HFF-Myc (cell line): ENCODE results near the gene KCNAB1.

Experiments
- DNase-seq: peaks from one replicate; pipeline ENCODE4 v3.0.0-alpha.2; 2011; ENCODE audit warnings: low read depth; ENCODE audit errors: extremely low read depth
- H3K4me3 ChIP-seq: replicated peaks from 2 replicates; pipeline ENCODE4 v1.5.1; 2011; ENCODE audit warnings: low read depth, mild to moderate bottlenecking, control low read depth, low read length
- TF ChIP-seq, protein P1 (sequence below): IDR thresholded peaks from 2 replicates; pipeline ENCODE4 v1.5.1; 2012; ENCODE audit warnings: mild to moderate bottlenecking, low read depth, low read length, control low read depth; ENCODE audit errors: missing control alignments

KCNAB1 gene

DNA sequence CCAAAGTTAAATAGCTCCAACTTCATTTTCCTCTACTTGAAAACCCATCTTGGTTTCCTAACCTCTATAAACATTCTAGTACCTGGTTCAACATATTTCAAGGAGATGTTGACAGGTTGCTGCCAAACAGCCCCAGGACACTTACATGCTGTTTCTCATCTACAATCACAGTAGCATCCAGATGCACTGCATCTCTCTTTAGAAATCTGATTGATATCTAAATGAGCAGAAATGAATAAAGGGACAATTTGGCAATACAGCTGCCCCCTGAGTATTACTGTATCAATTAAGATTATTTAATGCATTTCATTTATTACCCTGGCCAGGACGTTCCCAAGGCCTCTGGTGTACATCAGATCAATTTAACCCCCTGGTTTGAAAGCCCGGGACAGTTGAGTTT is 360.6 kb downstream of the KCNAB1 start:
- no peak for DNase-seq
- TF ChIP-seq, protein P1, sequence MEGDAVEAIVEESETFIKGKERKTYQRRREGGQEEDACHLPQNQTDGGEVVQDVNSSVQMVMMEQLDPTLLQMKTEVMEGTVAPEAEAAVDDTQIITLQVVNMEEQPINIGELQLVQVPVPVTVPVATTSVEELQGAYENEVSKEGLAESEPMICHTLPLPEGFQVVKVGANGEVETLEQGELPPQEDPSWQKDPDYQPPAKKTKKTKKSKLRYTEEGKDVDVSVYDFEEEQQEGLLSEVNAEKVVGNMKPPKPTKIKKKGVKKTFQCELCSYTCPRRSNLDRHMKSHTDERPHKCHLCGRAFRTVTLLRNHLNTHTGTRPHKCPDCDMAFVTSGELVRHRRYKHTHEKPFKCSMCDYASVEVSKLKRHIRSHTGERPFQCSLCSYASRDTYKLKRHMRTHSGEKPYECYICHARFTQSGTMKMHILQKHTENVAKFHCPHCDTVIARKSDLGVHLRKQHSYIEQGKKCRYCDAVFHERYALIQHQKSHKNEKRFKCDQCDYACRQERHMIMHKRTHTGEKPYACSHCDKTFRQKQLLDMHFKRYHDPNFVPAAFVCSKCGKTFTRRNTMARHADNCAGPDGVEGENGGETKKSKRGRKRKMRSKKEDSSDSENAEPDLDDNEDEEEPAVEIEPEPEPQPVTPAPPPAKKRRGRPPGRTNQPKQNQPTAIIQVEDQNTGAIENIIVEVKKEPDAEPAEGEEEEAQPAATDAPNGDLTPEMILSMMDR = no peak
- H3K4me3 ChIP-seq = no peak overlapping the region

DNA sequence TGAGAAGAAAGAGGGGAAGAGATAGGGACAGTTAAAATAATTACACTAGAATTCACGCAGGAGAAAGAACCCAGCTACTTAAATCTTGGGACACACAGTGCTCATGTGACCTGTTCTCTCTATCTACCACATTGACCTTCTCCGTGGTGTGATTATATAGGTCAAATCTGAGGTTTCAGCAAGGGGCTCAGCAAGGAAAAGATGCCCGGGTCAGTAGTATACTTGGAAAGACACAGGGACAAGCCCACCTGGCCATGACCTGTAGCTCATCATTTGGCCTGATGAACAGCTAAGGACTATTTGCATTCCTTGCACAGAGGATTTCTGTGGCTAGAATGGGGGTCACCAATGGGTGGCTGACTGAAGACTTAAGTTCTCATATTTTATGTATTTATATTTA is 362.6 kb downstream of the KCNAB1 start:
- no peak overlapping the region for H3K4me3 ChIP-seq
- TF ChIP-seq, protein P1 = no peak
- DNase-seq = no peak

DNA sequence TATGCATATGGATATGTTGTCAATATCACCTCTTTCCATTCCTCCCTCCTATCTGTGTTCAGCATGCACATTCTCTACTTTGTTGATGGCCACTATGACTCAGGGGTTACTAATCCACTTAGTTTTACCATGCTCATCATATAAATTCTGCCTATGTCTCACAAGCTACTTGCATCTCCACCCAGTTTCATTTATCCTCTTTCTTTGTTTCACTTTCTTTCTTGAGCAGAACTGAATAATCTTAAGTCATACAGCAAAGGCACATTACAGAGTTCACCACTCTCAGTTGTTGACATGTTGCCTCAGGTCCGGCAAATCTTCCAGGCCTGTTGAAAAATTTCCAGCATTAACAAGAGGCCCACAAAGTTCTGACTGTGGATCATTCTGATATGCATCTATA is 363.0 kb downstream of the KCNAB1 start:
- TF ChIP-seq, protein P1 = no peak
- peak; percentile 74 for DNase-seq
- H3K4me3 ChIP-seq = peak overlapping the region; percentile 1; the same call in 1 of the 2 replicates

DNA sequence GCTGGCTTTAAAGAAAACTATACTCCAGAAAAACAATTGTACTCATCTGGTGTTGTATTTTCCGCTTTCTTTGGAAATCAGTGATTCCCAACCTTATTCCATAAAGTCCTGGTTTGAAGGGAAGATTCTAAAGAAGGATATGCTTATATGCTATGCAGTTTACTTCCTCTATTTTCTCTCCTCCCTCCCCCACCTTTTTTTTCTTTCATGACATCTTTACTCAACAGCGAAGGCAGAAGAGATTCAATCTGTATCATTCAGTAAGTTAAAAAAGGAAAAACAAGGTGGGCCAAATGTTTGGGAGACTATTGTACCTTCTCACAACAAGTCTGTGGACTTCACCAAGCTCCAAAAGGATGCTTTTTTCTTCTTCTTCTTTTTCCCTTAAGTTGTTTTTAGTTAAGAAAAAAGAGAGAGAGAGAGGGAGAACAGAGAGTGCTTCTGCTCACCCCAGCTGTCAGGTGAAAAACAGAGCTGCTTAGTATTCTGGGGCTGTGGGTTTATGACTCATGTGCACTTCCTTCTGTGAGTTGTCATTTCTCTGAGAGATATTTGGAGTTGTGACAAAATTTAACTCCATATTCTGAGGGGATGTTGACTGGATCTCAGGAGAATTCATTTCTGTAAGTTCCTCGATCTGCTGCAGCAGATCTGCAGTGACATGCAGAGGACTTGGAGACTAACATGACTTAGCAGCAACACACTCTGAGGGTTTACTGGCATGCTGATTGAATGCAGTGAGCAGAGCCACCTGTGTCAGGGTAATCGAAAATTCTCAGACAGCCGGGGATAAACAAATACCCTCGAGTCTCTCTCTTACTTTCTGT is 363.8 kb downstream of the KCNAB1 start:
- TF ChIP-seq, protein P1 = no peak
- peak overlapping the region; percentile 1; the same call in 1 of the 2 replicates for H3K4me3 ChIP-seq
- peak; percentile 58 for DNase-seq

- TF ChIP-seq, protein P1 = no peak
- no peak overlapping the region for H3K4me3 ChIP-seq
- no peak for DNase-seq
Observed at GRCh38 chr3:156488767-156489166, 368.4 kb downstream of the KCNAB1 start.

DNA sequence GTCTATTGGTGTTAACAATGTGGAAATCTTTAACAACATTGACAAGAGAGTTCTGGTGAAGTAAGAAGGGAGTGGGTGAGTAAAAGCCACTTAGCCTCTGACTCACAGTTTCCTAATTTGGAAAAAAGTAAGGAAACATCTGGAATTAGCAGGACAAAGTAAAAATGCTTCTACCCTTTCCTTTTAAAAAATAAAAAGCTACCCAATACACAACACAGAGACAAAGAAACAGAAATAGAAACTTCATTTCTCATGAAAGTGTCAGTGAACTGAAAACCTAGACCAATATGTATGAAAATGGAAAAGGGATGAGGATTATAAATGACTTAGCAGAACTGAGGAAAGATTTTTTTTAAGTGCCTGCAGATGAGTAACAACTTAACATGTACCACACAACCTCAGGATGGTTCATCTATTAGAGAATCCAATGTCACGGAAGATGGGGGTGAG is 369.1 kb downstream of the KCNAB1 start:
- TF ChIP-seq, protein P1 = no peak
- no peak for DNase-seq
- no peak overlapping the region for H3K4me3 ChIP-seq
